ENCODE results near the gene TP73. TPM values are rescaled to one million over a fixed set of nuclear protein-coding genes. Genes with fewer than 3 reads are reported as not detected.

Gene TP73
- total RNA-seq, 1 experiment from 2014 or later, result 0.54 TPM

DNA sequence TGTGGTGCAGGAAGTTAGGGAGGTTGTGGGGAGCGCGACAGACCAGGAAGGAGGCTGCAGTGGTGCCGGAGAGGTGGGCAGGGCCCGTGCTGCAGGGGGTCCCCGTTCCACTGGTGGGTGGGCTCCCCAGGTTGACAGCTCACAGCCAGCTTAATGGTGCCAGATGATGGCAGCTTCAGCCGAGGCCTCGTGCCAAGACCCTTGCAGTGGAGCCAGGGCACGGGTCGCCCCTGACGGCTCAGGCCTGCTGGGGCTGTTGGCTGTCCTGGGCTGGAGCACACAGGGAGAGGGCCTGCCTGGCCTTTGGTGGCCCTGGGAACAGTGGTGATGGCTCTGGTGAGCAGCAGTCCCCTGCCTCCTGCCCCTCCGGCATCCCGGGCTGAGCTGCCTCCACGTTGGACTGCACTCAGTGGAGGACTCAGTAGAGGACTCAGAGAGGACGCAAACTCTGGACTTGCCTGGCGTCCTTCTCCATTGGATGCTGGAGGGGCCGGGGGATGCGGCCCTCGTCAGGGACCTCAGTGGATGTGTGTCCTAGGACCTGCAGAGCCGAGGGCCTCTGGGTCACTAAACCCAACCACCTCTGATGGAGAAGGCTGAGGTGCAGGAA is 53.1 kb downstream of the TP73 start:
- intact Hi-C loops (cut with micrococcal nuclease; ENCODE audit: unreplicated experiment), result no loop called here
- no peaks in the 10 kb centered on the region for H3K4me1 Mint-ChIP-seq (ENCODE audit: low read depth, unreplicated experiment)
- TF ChIP-seq, protein P1, sequence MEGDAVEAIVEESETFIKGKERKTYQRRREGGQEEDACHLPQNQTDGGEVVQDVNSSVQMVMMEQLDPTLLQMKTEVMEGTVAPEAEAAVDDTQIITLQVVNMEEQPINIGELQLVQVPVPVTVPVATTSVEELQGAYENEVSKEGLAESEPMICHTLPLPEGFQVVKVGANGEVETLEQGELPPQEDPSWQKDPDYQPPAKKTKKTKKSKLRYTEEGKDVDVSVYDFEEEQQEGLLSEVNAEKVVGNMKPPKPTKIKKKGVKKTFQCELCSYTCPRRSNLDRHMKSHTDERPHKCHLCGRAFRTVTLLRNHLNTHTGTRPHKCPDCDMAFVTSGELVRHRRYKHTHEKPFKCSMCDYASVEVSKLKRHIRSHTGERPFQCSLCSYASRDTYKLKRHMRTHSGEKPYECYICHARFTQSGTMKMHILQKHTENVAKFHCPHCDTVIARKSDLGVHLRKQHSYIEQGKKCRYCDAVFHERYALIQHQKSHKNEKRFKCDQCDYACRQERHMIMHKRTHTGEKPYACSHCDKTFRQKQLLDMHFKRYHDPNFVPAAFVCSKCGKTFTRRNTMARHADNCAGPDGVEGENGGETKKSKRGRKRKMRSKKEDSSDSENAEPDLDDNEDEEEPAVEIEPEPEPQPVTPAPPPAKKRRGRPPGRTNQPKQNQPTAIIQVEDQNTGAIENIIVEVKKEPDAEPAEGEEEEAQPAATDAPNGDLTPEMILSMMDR (IDR thresholded peaks at IDR 0.05; ENCODE audit: unreplicated experiment), result no peak
- no peaks in the 10 kb centered on the region for H3K27me3 Mint-ChIP-seq (ENCODE audit: unreplicated experiment)
- no TSS peak for BruUV-seq (replicated peaks)
- no peak for DNase-seq
- no peak overlapping the region for H3K27ac Mint-ChIP-seq (ENCODE audit: unreplicated experiment)
- no peaks in the 10 kb centered on the region for H3K9me3 Mint-ChIP-seq (ENCODE audit: low read depth, unreplicated experiment)
- no peak overlapping the region for H3K4me3 Mint-ChIP-seq (ENCODE audit: low read depth, unreplicated experiment)
- no peaks in the 10 kb centered on the region for H3K36me3 Mint-ChIP-seq (ENCODE audit: insufficient read depth, unreplicated experiment)
- CTCF ChIA-PET, result no interaction called here

DNA sequence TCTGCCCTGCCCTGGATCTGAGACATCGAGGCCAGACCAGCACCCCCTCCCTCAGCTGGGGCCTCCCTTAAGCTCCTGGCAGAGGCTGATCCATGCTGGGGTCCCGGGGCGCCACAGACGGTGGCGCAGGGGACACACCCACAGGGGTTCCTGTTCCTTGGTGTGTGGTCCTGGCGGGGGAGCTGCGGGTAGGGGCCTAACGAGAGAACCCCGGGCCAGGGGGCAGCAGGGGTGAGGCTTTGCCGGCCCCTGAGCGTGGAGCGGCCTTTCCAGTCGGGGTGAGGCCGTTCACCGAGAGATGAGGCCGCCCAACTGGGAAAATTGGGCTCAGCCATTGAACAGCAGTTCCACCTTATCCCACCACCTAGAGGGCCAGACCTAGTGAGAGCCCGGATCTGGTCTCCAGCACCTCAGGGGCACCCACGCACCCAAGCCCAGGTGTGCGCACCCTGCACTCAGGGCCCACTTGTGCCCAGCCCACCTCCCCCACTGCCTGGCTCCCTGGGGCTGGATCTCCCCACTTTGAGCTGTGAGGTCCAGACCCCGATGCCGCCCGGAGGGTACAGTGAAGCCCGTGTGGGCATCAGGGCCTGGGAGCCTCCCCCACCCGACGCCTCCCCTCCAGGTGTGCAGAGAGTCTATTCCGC is 54.5 kb downstream of the TP73 start:
- H3K9me3 Mint-ChIP-seq (ENCODE audit: low read depth, unreplicated experiment), result no peaks in the 10 kb centered on the region
- H3K36me3 Mint-ChIP-seq (ENCODE audit: insufficient read depth, unreplicated experiment), result no peaks in the 10 kb centered on the region
- no peak for DNase-seq
- TF ChIP-seq, protein P1 (IDR thresholded peaks at IDR 0.05; ENCODE audit: unreplicated experiment), result no peak
- peaks cover 8% of the 10 kb centered on the region for H3K27me3 Mint-ChIP-seq (ENCODE audit: unreplicated experiment)
- BruUV-seq (replicated peaks), result no TSS peak
- no peak overlapping the region for H3K27ac Mint-ChIP-seq (ENCODE audit: unreplicated experiment)
- intact Hi-C loops (cut with micrococcal nuclease; ENCODE audit: unreplicated experiment), result no loop called here
- H3K4me1 Mint-ChIP-seq (ENCODE audit: low read depth, unreplicated experiment), result no peaks in the 10 kb centered on the region
- no peak overlapping the region for H3K4me3 Mint-ChIP-seq (ENCODE audit: low read depth, unreplicated experiment)
- CTCF ChIA-PET, result no interaction called here

DNA sequence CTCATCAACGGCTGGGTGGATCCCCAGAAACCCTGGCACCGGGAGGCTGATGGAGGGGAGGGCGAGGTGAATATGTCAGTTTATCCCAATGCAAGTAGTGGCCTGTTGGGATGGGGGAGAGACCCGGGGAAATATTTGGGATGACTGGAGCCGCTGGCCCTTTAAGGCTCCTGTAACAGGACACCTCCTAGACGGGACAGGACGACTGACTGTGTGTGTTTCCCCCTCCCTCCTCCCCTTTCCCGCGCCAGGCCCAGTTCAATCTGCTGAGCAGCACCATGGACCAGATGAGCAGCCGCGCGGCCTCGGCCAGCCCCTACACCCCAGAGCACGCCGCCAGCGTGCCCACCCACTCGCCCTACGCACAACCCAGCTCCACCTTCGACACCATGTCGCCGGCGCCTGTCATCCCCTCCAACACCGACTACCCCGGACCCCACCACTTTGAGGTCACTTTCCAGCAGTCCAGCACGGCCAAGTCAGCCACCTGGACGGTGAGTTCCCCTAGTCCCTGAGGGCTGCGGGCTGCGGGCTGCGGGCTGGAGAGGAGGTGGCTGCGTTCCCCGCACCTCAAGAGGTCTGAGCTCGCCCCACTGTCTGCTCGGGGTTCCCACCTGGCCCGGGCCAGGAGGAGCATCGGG is 55.1 kb downstream of the TP73 start:
- TF ChIP-seq, protein P1 (IDR thresholded peaks at IDR 0.05; ENCODE audit: unreplicated experiment), result no peak

DNA sequence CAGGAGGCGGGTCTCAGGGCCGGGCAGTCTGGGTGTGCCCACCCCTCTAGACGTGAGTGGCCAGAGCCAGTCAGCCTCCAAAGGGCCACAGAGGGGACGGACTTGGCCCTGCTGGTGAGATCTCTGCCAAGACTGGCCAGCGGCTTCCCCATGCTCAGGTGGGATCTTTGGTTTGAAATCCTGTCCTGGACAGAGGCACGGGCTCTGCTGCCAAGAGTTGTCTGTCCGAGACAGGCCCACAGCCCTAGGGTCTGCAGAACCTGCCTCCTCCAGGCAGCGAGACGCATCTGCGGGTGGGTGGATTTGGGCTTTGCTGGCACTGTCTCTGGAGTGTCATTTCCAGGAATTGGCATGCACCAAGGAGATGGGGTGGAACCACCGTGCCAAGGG is 55.6 kb downstream of the TP73 start:
- Mint-ChIP-seq H3K4me1 (ENCODE audit: low read depth, unreplicated experiment) (no peaks in the 10 kb centered on the region), H3K9me3 (ENCODE audit: low read depth, unreplicated experiment) (no peaks in the 10 kb centered on the region), H3K36me3 (ENCODE audit: insufficient read depth, unreplicated experiment) (no peaks in the 10 kb centered on the region), H3K27me3 (ENCODE audit: unreplicated experiment) (peaks cover 15% of the 10 kb centered on the region), H3K4me3 (ENCODE audit: low read depth, unreplicated experiment) (no peak overlapping the region), H3K27ac (ENCODE audit: unreplicated experiment) (no peak overlapping the region)
- no peak for DNase-seq
- CTCF ChIA-PET, result no interaction called here
- BruUV-seq (replicated peaks), result no TSS peak
- TF ChIP-seq, protein P1 (IDR thresholded peaks at IDR 0.05; ENCODE audit: unreplicated experiment), result no peak
- intact Hi-C loops (cut with micrococcal nuclease; ENCODE audit: unreplicated experiment), result no loop called here

More for the DNA sequence above, 55.1 kb downstream of the TP73 start:
- H3K27me3 Mint-ChIP-seq (ENCODE audit: unreplicated experiment), result peaks cover 15% of the 10 kb centered on the region
- H3K9me3 Mint-ChIP-seq (ENCODE audit: low read depth, unreplicated experiment), result no peaks in the 10 kb centered on the region
- intact Hi-C loops (cut with micrococcal nuclease; ENCODE audit: unreplicated experiment), result no loop called here
- no TSS peak for BruUV-seq (replicated peaks)
- no peak overlapping the region for H3K4me3 Mint-ChIP-seq (ENCODE audit: low read depth, unreplicated experiment)
- no peaks in the 10 kb centered on the region for H3K36me3 Mint-ChIP-seq (ENCODE audit: insufficient read depth, unreplicated experiment)
- H3K27ac Mint-ChIP-seq (ENCODE audit: unreplicated experiment), result no peak overlapping the region
- no peak for DNase-seq
- no peaks in the 10 kb centered on the region for H3K4me1 Mint-ChIP-seq (ENCODE audit: low read depth, unreplicated experiment)
- CTCF ChIA-PET, result no interaction called here
